Right cardiac atrium (tissue), 5 donors: ENCODE results near the gene SLAMF1. TPM values are rescaled to one million over a fixed set of nuclear protein-coding genes. Genes with fewer than 3 reads are reported as not detected.
"Not testable (repeated sequence)": the region's sequence is repeated elsewhere in the genome, so short reads cannot be mapped to it uniquely, and the experiment has no call there.

Source experiments
- ATAC-seq, 2 donors: fragments of 200-7000 bp; cut with Tn5 transposase; one replicate each; pipeline versions ENCODE4 v1.8.0 to v1.9.1; 2020; ENCODE audit warnings: moderate library complexity in 2 of 2, mild to moderate bottlenecking in 1 of 2
- DNase-seq, 3 donors: peaks; one replicate each; pipeline ENCODE4 v3.0.0-alpha.2; 2020
- H3K27ac ChIP-seq: one replicate; pipeline ENCODE4 v1.5.1; 2013; ENCODE audit warnings: mild to moderate bottlenecking, low read length, control low read depth, moderate library complexity
- H3K27me3 ChIP-seq: one replicate; pipeline ENCODE4 v1.6.1; 2013; ENCODE audit not compliant: control insufficient read depth, insufficient read depth
- H3K4me1 ChIP-seq: one replicate; pipeline ENCODE4 v1.6.1; 2013; ENCODE audit warnings: low read length; ENCODE audit not compliant: control insufficient read depth, insufficient read depth
- H3K4me3 ChIP-seq: one replicate; pipeline ENCODE4 v1.5.1; 2013; ENCODE audit warnings: low read length, control low read depth
- H3K9me3 ChIP-seq: one replicate; pipeline ENCODE4 v1.6.1; 2013; ENCODE audit warnings: low read length; ENCODE audit not compliant: control insufficient read depth
- WGBS: extraction: QIAGEN DNeasy Blood & Tissue Kit; methylation state at CpG from one replicate; pipeline ENCODE4 v1.1.7; 2013; 5-methylcytosine and 5-hydroxymethylcytosine counted together
- intact Hi-C, 4 donors: fragments of 100-400 bp; cut with DNase I; formaldehyde crosslinking; loops; one replicate each; pipeline versions ENCODE4 v1.11.0 to v1.14.0; 2022 to 2023
- polyA plus RNA-seq: library from polyadenylated mRNA; stranded (reverse); fragments of 200-250 nt; gene quantifications from one replicate; pipeline ENCODE4 v1.2.3, GENCODE V29; 2013
- total RNA-seq, 4 donors: library from RNA; stranded (reverse); fragmentation: NEBNext Ultra II Directional; extraction: Animal tissue kit (Norgen Biotek cat#: 25700); gene quantifications; one replicate each; pipeline ENCODE4 v1.2.1, GENCODE V29; 2021
- donor health status: healthy with polysubstance abuse.
- donor health status: DM: no; HTN: yes; CAD: no.
- donor health status: DM: no; HTN: no; CAD: no.
- donor health status: DM: no; HTN: yes; CAD: no; lungs with severe emphysema.
- donor health status: DM: yes; HTN: yes; CAD: no.

The SLAMF1 gene
- total and polyA plus RNA-seq, 5 donors: 0.18 to 0.46 (median 0.31) TPM

DNA sequence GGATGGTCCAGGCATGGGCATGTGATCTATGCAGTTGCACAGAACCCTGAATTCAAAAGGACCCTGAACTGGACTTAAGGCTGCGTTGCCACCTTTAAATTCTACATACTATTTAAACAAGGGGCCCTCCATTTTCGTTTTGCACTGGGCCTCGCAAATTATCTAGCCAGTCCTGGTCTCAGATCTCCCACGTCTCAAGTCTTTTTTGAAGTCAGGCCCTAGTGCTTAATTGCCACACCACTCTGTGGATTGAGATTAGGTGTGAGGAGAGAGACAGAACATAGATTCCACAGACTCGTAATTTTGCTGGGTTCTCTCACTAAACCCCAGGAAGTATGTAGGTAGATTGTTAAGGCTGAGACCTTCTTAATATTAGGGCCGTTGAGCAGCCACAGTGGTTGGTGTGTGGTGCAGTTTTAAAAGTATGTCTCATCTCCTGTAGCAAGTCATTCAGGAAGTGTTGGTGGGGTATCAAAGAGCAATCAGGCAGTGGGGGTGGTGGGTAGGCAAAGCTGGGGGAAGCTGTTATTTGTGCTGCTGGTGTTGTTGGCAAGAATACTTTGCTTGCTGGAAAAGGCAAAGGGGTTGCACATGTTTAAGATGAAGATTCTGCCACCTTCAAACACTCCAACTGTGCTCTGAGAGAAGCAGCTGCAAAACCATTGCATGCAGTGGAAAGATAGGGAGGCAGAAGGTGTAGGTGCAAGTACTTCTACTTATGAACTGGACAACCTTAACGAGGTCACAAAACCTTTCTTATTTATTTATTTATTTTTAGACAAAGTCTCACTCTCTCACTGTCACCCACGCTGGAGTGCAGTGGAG lies 78.8 kb downstream of the SLAMF1 start:
- no peaks in the 10 kb centered on the region for H3K27me3 ChIP-seq
- intact Hi-C loops: no loop called here
- no peaks in the 10 kb centered on the region for H3K4me1 ChIP-seq
- H3K4me3 ChIP-seq: no peak overlapping the region
- 50% methylated on average over 8 of the region's 8 CpGs for WGBS
- DNase-seq (no peak), ATAC-seq (no peak)
- no peak overlapping the region for H3K27ac ChIP-seq
- H3K9me3 ChIP-seq: no peaks in the 10 kb centered on the region

DNA sequence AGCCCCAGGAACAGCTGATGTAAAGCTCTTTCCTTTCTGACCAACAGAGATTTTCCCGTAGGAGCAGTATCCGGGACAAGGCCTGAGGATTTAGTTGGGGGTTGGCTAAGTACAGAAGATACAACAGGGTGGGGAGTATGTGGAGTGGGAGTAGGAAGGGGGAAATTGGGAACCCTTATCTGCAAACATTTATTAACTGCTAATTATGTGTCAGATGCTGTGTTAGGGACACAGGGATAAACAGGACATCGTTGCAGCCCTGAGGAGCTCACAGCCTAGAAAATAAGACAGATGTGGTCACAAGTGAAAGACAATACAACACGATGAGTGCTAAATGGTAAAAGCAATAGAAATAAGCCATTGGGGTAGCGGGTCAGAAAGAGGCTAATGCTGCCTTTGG lies 79.5 kb downstream of the SLAMF1 start:
- Histone ChIP-seq H3K4me1 (no peaks in the 10 kb centered on the region), H3K9me3 (no peaks in the 10 kb centered on the region), H3K4me3 (no peak overlapping the region), H3K27ac (no peak overlapping the region), H3K27me3 (no peaks in the 10 kb centered on the region)
- ATAC-seq (no peak), DNase-seq (no peak)
- WGBS: 74% methylated on average over 5 of the region's 5 CpGs
- intact Hi-C loops: no loop called here

DNA sequence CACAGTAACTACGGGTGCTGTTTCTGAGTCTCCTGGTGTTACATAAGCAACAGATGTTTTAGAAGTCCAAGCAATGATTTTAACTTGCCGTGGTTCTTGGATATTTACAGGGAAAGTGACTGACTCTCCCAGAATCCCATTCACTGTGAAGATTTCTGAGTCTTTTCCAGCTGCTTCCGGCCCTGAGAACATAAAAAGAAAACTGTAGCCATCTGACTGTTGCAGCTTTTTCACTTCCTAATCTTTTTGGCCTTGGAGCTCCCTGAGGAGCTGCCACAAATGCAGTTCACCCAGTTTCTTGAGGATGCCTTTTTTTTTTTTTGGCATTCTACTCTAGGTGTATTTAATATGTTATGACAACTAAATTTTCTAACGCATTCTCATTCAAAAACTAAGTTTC lies 81.3 kb downstream of the SLAMF1 start:
- intact Hi-C loops: no loop called here
- H3K4me3 ChIP-seq: no peak overlapping the region
- H3K27ac ChIP-seq: peak overlapping the region; percentile 7
- H3K27me3 ChIP-seq: no peaks in the 10 kb centered on the region
- DNase-seq: no peak
- no peak for ATAC-seq
- 58% methylated on average over 4 of the region's 4 CpGs for WGBS
- H3K4me1 ChIP-seq: no peaks in the 10 kb centered on the region
- no peaks in the 10 kb centered on the region for H3K9me3 ChIP-seq

DNA sequence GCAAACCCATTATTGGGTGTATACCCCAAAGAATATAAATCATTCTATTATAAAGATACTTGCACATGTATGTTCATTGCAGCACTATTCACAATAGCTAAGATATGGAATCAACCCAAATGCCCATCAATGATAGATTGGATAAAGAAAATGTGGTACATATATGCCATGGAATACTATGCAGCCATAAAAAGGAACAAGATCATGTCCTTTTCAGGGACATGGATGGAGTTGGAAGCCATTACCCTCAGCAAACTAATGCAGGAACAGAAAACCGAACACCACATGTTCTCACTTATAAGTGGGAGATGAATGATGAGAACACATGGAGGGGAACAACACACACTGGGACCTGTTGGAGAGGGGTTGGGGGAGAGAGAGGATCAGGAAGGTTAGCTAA lies 83.6 kb downstream of the SLAMF1 start:
- H3K27ac ChIP-seq, H3K27me3 ChIP-seq, H3K4me3 ChIP-seq, DNase-seq, H3K9me3 ChIP-seq, H3K4me1 ChIP-seq, ATAC-seq, intact Hi-C loops: not testable (repeated sequence)
- 76% methylated on average over 1 of the region's 1 CpG for WGBS

DNA sequence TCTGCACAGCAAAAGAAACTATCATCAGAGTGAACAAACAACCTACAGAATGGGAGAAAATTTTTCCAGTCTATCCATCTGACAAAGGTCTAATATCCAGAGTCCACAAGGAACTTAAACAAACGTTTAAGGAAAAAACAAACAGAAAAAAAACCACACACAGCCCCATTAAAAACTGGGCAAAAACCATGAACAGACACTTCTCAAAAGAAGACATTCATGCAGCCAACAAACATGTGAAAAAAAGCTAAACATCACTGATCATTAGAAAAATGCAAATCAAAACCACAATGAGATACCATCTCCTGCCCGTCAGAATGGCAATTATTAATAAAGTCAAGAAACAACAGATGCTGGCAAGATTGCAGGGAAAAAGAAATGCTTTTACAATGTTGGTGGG lies 84.1 kb downstream of the SLAMF1 start:
- H3K9me3 ChIP-seq, H3K27me3 ChIP-seq, H3K4me3 ChIP-seq, ATAC-seq, H3K4me1 ChIP-seq, intact Hi-C loops, DNase-seq, H3K27ac ChIP-seq: not testable (repeated sequence)
- 79% methylated on average over 2 of the region's 2 CpGs for WGBS

DNA sequence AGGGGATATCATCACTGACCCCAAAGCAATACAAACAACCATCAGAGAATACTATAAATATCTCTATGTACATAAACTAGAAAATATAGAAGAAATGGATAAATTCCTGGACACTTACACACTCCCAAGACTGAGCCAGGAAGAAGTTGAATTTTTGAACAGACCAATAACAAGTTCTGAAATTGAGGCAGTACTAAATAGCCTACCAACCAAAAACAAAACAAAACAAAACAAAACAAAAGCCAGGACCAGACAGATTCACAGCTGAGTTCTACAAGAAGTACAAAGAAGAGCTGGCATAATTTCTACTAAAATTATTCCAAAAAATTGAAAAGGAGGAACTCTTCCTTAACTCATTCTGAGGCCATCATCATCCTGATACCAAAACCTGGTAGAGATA lies 86.0 kb downstream of the SLAMF1 start:
- H3K4me1 ChIP-seq: no peaks in the 10 kb centered on the region
- DNase-seq (no peak), ATAC-seq (no peak)
- no peak overlapping the region for H3K27ac ChIP-seq
- intact Hi-C loops: no loop called here
- no peaks in the 10 kb centered on the region for H3K27me3 ChIP-seq
- no peak overlapping the region for H3K4me3 ChIP-seq
- no peaks in the 10 kb centered on the region for H3K9me3 ChIP-seq

DNA sequence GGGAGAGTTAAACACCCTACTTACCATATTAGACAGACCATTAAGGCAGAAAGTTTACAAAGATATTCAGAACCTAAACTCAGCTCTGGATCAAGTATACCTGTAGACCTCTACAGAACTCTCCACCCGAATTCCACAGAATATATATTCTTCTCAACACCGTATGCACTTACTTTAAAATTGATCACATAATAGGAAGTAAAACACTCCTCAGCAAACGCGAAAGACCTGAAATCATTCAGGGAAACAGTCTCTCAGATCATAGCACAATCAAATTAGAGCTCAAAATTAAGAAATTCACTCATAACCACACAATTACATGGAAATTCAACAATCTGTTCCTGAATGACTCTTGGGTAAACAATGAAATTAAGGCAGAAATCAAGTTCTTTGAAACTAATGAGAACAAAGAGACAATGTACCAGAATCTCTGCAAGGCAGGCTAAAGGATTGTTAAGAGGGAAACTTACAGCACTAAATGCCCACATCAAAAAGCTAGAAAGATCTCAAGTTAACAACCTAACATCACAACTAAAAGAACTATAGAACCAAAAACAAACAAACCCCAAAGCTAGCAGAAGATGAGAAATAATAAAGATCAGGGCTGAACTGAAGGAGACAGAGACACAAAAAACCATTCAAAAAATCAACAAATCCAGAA lies 86.7 kb downstream of the SLAMF1 start:
- H3K4me3 ChIP-seq: no peak overlapping the region
- H3K27me3 ChIP-seq: no peaks in the 10 kb centered on the region
- DNase-seq: no peak
- 76% methylated on average over 4 of the region's 4 CpGs for WGBS
- H3K27ac ChIP-seq: no peak overlapping the region
- ATAC-seq: no peak
- intact Hi-C loops: no loop called here
- H3K9me3 ChIP-seq: no peaks in the 10 kb centered on the region
- no peaks in the 10 kb centered on the region for H3K4me1 ChIP-seq

DNA sequence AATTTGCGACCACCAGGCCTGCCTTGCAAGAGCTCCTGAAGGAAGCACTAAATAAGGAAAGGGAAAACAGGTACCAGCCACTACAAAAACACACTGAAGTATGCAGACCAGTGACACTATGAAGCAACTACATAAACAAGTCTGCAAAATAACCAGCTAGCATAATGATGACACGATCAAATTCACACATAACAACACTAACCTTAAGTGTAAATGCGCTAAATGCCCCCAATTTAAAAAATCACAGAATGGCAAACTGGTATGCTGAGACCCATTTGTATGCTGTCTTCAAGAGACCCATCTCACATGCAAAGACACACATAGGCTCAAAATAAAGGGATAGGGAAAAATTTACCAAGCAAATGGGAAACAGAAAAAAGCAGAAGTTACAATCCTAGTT lies 87.4 kb downstream of the SLAMF1 start:
- H3K9me3 ChIP-seq, intact Hi-C loops, H3K27me3 ChIP-seq, ATAC-seq, DNase-seq, H3K4me3 ChIP-seq, H3K4me1 ChIP-seq, H3K27ac ChIP-seq: not testable (repeated sequence)
- 56% methylated on average over 3 of the region's 3 CpGs for WGBS

DNA sequence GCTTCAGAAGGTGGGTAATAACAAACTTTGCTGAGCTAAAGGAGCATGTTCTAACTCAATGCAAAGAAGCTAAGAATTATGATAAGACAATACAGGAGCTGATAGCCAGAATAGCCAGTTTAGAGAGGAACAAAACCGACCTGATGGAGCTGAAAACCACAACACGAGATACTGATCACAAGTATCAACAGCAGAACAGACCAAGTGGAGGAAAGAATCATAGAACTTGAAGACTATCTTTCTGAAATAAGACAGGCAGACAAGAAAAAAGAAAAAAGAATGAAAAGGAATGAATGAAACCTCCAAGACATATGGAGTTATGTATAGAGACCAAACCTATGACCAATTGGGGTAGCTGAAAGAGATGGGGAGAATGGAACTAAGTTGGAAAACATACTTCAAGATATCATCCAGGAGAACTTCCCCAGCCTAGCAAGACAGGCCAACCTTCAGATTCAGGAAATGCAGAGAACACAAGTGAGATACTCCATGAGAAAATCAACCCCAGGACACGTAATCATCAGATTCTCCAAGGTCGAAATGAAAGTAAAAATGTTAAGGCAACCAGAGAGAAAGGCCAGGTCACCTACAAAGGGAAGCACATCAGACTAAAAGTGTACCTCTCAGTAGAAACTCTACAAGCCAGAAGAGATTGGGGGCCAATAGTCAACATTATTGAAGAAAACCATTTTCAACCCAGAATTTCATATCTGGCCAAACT lies 88.0 kb downstream of the SLAMF1 start:
- no peaks in the 10 kb centered on the region for H3K9me3 ChIP-seq
- no peak for DNase-seq
- no peak overlapping the region for H3K27ac ChIP-seq
- intact Hi-C loops: no loop called here
- H3K27me3 ChIP-seq: no peaks in the 10 kb centered on the region
- no peak overlapping the region for H3K4me3 ChIP-seq
- 73% methylated on average over 4 of the region's 4 CpGs for WGBS
- no peak for ATAC-seq
- no peaks in the 10 kb centered on the region for H3K4me1 ChIP-seq
